ENCODE results near the gene ZNF148. TPM values are rescaled to one million over a fixed set of nuclear protein-coding genes. Genes with fewer than 3 reads are reported as not detected.

ZNF148 gene
- total RNA-seq, 1 experiment from 2014 or later = 24.8 TPM

DNA sequence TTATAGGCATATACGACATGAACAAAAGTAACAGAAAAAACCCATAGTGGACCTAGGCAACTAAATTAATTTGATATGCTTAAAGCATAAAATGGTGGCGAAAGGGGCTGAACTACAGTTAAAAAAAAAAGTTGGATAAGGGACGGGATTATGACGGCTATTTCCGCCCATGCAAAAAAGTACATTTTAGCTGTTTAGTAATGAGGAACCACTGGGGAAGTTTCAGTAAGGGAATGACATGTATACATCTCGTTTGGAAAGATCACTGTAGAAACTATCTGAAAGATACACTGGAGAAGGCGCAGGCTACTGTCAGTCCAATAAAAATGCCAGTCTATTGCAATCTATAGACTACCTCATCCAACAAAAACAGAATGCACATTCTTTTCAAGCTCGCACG lies 65.6 kb downstream of the ZNF148 start:
- Histone ChIP-seq H2BK20ac (ENCODE audit: low read depth, low read length, poor library complexity, severe bottlenecking) (no peak overlapping the region), H3T11ph (ENCODE audit: low read length) (no peak overlapping the region), H3K27ac (ENCODE audit: insufficient read length, low read depth, low read length) (no peak overlapping the region), H3K14ac (ENCODE audit: insufficient read depth, low read length) (no peak overlapping the region), H3K4ac (ENCODE audit: low read depth, low read length) (no peak overlapping the region), H3K9me3 (ENCODE audit: control insufficient read depth, low read depth, low read length) (no peaks in the 10 kb centered on the region), H3K18ac (ENCODE audit: insufficient read length, low read depth, low read length) (no peak overlapping the region), H2AK5ac (ENCODE audit: insufficient read length, low read length) (no peak overlapping the region), H2BK12ac (ENCODE audit: insufficient read length, low read depth, low read length) (no peak overlapping the region), H3K27me3 (ENCODE audit: insufficient read depth, low read length) (no peaks in the 10 kb centered on the region), H2AFZ (ENCODE audit: low read length) (no peak overlapping the region), H4K5ac (ENCODE audit: insufficient read length, low read depth, low read length) (no peak overlapping the region), H4K91ac (ENCODE audit: insufficient read length, low read depth, low read length) (no peak overlapping the region), H3K79me1 (ENCODE audit: insufficient read depth, low read depth, low read length, poor library complexity, severe bottlenecking) (peaks cover 3% of the 10 kb centered on the region), H3K9ac (ENCODE audit: extremely low read depth, insufficient read length, low read length) (no peak overlapping the region), H4K8ac (replicated peaks; ENCODE audit: insufficient read length, low read depth, low read length) (no peak overlapping the region), H2BK5ac (ENCODE audit: insufficient read length, low read length) (no peak overlapping the region), H2BK15ac (ENCODE audit: low read depth, low read length) (no peak overlapping the region), H3K4me2 (ENCODE audit: insufficient read depth, insufficient read length, low read length) (no peak overlapping the region), H3K4me1 (ENCODE audit: insufficient read depth, low read length) (no peaks in the 10 kb centered on the region), H3K23me2 (ENCODE audit: insufficient read length, low read depth, low read length, poor library complexity, severe bottlenecking) (no peaks in the 10 kb centered on the region), H3K23ac (ENCODE audit: insufficient read length, low read depth, low read length) (no peak overlapping the region), H2BK120ac (ENCODE audit: low read depth, low read length, poor library complexity, severe bottlenecking) (no peak overlapping the region), H3K56ac (ENCODE audit: insufficient read length, low read depth, low read length) (no peak overlapping the region), H4K20me1 (ENCODE audit: control insufficient read depth, insufficient read depth, insufficient read length) (no peaks in the 10 kb centered on the region), H3K79me2 (ENCODE audit: insufficient read depth, low read length) (no peaks in the 10 kb centered on the region)
- H3K9me3 Mint-ChIP-seq = no peaks in the 10 kb centered on the region
- DNase-seq = no peak
- no peaks in the 10 kb centered on the region for H3K4me1 Mint-ChIP-seq
- TF ChIP-seq, protein P1, sequence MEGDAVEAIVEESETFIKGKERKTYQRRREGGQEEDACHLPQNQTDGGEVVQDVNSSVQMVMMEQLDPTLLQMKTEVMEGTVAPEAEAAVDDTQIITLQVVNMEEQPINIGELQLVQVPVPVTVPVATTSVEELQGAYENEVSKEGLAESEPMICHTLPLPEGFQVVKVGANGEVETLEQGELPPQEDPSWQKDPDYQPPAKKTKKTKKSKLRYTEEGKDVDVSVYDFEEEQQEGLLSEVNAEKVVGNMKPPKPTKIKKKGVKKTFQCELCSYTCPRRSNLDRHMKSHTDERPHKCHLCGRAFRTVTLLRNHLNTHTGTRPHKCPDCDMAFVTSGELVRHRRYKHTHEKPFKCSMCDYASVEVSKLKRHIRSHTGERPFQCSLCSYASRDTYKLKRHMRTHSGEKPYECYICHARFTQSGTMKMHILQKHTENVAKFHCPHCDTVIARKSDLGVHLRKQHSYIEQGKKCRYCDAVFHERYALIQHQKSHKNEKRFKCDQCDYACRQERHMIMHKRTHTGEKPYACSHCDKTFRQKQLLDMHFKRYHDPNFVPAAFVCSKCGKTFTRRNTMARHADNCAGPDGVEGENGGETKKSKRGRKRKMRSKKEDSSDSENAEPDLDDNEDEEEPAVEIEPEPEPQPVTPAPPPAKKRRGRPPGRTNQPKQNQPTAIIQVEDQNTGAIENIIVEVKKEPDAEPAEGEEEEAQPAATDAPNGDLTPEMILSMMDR (conservative IDR thresholded peaks at IDR 0.05) = no peak
- peaks cover 8 to 27% (median 22%) of the 10 kb centered on the region in 3 experiments for H3K36me3 Mint-ChIP-seq (ENCODE audit: insufficient read depth in 1 of 3, low read depth in 3 of 3)
- H3K4me3 Mint-ChIP-seq = no peak overlapping the region
- WGBS (ENCODE audit: extremely low coverage, insufficient read length, low lambda C conversion rate) = no CpG with 5 or more reads among the region's 9 CpGs
- H3K27ac Mint-ChIP-seq = no peak overlapping the region
- no peaks in the 10 kb centered on the region for H3K27me3 Mint-ChIP-seq (ENCODE audit: low read depth)

All from H9 (cell line).